GM19463 (cell line): ENCODE measurements around the gene CD84.
A peak's percentile ranks its signal among the peaks of the same experiment; 100 is the strongest.
"Not testable (repeated sequence)": the region's sequence is repeated elsewhere in the genome, so short reads cannot be mapped to it uniquely, and the experiment has no call there.

Source experiments
- ATAC-seq: cut with Tn5 transposase; IDR thresholded peaks from one replicate; pipeline ENCODE4 v1.9.1; 2021; ENCODE audit warnings: mild to moderate bottlenecking, moderate library complexity; ENCODE audit not compliant: unreplicated experiment

Gene CD84

DNA sequence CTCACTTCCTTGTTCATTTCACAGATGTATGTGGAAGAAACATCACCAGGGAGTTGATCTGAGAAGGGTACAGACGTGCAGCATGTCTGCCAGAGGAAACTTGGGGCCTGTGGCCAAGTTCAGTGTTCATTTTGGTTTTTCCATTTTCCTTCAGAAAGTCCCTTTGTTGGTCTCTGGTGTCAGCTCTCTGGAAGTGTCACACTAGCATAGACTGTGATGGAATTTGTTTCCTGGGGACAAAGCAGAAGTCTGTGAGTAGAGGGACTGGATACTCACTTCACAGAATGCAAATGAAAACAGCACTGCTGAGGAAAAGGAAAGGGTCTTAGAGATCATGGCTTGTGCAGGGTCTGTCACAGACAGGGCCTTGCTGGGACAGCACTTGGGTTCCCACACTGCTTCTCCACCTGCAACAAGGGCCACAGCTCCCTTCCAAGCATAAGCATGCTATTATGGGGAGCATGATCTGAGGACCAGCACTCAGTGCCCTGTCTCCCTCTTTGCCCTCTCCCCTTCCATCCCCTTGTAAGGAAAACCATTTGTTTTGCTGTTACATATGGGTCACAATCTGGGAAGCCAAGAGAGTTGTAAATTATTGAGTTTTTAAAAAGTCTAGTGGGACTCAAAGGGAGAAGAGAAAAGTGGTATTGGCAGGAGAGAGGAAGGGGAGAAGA lies 31.4 kb upstream of the CD84 start:
- no peak for ATAC-seq

DNA sequence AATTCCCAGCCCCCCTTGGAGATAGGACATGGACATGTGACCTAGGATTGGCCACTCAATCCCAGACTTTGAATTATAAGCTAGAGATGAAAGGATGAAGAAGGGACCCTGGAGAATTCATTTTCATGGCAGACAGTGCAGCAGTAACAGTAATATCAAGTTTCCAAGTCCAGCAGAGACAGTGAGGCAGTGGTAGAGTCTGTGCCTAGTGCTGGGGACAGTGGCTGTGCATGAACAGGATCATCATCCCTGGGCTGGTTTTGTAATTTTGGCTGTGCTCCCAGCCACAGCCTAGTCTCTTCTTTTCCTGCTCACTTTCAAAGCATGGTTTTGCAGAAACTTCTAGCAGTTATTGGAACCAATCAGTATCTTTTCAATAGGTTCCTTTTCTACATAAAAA lies 29.6 kb upstream of the CD84 start:
- ATAC-seq: no peak

DNA sequence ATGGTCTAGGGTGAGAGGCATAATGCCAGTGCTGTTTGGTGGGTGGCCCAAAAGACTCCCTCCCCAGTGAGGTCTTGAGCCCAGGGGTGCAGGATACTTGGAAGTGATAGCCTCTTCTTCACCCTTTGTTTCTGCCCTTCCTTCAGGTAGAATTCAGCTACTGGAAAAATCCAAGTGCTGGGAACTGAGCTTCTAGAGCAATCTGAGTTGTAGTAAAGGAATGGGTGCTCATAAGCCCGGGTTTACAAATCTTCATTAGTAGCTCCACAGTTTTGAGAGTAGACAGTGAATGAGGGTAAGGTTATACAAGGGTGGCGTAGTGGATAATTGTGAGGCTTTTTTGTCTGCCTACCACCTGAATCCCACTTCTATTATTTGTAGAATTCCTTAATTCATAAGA lies 29.2 kb upstream of the CD84 start:
- no peak for ATAC-seq

DNA sequence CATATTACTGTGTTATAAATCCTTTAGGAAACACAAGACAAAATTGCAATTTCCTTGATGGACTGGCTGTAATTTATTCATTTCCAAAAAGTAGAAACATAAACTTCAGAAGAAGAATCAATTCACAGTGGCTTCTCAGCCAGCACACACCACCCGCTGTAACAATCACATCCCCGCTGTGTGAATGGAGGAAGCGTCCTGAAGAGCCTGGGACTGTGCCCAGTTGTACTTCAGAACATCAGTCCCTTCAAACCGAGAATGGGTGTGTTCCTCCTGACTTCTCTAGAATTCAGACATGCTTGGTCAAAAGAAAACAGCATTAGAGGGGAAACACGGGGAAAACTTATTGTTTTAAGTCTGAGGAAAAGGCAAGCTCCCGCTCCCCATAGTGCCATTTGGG lies 28.8 kb upstream of the CD84 start:
- no peak for ATAC-seq

DNA sequence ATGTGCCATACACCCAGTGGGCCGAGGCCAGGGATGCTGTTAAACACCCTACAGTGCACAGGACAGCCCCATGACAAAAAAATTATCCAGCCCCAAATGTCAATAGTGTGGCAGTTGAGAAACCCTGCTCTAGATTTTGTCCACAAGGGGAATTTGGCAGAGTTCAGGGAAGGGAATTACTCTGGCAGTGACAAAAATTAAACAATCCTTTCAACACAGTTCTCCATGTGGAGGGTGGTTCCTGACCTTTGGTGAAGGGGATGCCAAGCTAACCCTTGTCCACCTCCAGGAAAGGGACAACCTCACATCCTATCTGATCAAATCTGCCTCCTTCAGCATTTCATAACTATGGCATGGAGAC lies 28.4 kb upstream of the CD84 start:
- no peak for ATAC-seq

DNA sequence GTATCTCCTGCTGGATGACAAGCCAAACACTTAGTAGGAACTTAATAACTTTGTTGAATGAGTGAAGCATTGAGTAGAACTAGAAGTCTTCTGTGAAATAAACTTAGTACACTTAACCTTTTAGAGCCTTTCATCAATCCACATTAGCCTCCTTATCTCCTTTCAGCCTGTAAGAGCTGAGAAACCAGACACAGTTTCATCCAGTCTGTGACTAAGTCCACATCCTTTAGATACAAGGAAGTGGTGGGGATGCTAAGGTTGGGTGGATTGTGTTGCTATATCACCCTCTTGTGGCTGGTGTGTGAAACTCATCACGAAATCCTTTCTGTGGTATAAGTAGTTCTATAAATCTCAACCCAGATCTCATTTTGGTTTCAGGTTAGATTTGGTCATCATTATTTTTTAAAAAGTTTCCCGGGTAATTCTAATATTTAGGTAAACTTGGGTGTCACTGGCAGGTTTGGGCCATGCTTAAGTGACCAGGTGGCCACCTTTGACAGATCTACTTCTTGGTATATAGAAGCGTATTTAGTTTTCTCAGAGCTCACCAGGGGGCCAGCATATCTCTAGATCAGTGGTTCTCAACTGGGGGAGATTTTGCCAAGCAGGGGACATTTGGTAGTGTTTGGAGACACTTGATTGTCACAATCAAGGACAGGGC lies 27.8 kb upstream of the CD84 start:
- ATAC-seq: peak; percentile 51

DNA sequence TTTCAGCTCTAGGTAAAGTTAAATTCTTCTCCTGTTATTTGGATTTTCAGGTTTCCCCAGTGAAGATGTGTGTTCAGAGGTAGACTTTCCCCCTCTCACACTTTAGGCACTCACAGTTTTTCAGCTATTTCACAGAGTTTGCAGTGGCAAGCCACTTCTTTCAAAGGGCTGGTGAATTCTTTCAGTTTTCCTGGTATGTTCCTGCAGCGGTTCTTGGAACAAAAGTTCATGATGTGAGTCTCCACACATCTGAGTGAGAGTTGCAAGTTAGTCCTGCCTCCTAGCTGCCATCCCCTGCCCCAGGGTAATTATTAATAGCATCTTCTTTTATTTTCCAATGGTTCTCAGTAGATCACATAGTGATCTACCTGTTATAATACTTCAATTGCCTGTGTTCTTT lies 27.3 kb upstream of the CD84 start:
- ATAC-seq: peak; percentile 3

DNA sequence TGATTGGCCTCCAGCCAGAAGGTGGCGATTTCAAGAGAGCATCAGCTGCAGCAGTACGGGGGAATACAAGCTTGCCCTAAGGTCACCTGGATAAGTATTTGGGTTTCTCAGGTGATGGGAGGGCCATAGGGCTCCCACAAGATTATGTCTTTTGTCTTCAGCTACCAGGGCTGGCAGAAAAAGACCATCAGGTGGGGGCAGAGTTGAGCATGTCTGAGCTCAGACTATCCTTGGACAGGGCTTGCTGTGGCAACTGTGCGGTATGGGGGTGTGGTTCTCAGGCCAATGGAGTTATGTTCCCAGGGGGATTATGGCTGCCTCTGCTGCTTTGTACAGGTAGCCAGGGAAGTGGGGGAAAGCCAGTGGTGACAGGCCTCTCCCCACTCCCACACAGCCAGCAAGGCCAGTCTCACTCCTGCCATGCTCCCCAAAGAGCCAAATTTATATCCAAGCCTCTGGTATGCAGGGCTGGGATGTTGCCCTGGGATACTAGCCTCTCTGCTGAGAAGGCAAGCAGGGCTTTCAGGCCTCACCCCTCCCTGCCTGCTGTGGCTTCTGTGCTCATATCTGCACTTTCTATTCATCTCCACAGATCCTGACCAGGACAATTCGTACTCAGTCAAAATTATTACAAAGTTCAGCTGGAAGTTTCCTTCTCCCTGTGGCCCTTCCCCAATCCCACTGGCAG lies 26.6 kb upstream of the CD84 start:
- no peak for ATAC-seq

DNA sequence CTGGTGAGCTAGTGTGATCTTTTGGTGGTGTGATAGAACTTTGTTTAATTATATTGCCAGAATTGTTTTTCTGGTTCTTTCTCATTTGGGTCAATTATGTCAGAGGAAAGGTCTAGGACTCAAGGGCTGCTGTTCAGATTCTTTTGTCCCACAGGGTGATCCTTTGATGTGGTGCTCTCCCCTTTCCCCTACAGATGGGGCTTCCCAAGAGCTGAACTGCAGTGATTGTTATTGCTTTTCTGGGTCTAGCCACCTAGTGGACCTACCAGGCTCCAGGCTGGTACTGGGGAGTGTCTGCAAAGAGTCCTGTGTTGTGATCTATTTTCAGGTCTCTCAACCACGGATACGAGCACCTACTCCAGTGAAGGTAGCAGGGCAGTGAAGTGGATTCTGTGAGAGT lies 25.9 kb upstream of the CD84 start:
- ATAC-seq: no peak

DNA sequence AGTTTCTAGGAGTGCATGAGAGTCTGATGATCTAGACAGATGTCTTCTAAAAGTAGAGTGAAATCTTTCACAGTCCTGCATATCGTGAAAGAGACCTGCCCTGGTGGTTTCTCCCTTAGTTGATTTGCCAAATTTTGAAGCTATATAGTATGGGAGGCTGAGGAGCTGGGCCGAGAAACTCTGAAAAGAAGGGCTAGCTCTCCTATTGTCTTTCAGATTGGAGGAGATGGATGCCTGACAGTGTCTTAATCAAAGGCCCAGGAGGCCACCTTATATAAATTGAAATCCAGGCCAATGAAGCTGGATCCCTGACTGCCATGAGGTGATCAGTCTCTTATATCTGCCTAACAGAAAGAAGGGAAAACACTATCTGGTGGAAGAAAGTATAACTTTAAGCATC lies 18.4 kb upstream of the CD84 start:
- no peak for ATAC-seq

DNA sequence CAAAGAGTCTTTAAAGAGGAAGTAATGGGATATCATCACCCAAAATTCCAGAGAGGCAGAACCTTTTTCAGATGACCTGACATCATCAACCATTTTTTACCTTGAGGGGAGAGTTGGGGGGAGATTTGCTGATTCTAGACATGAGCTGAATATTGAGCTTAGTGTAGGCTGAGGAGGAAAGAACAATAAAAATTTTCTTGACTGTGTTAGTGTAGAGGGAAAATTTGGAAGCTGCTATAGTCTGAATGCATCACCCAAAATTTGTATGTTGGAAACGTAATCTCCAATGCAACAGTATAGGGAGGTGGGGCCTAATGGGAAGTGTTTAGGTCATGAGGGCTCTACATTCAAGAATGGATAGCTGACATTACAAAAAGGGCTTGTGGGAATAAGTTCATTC lies 17.8 kb upstream of the CD84 start:
- ATAC-seq: no peak

DNA sequence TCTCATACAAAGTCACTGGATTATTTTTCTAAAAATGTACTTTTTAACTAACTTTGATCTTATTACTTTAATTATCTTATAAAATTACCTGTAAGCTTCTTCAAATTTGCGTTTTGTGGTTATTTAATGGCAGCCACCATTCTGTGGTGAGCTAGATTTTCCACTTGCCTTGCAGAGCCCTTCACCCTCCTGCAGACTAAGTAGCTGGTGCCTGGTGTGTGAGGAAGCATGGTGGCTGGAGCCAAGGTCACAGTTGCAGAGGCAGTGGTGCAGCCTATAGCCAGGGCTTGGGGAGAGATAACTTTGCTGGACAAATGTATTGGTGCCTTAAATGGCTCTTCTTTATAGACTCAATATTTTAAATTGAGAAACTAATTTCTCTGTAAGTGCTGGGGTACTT lies 11.2 kb upstream of the CD84 start:
- no peak for ATAC-seq

DNA sequence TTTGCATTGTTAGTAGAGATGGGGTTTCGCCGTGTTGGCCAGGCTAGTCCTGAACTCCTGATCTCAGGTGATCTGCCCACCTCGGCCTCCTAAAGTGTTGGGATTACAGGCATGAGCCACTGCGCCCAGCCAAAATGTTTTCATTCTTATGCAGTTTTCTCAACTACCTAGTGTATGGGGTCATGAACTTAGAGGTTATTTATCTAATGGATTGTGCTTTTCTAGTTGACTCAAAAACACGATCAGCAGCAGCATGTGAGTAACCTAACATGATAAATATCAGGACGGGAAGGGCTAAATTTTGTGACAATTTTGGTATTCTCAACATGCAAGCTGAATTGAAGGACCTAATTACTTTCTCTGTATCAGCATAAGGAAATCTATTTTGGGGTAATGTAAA lies 9.2 kb upstream of the CD84 start:
- ATAC-seq: no peak

DNA sequence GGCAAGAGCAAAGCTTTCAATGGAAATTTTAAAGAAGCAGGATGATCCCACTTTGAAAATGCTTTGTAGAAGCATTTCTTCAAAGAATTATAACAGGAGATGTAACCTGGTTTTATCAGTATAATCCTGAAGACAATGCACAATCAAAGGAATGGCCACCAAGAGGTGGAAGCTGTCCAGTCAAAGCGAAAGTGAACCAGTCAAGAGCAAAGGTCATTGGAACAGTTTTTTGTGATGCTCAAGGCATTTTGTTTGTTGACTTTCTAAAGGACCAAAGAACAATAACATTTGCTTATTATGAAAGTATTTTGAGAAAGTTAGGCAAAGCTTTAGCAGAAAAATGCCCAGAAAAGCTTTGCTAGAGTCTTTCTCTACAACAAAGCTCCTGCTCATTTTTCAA lies 5.5 kb upstream of the CD84 start:
- no peak for ATAC-seq

DNA sequence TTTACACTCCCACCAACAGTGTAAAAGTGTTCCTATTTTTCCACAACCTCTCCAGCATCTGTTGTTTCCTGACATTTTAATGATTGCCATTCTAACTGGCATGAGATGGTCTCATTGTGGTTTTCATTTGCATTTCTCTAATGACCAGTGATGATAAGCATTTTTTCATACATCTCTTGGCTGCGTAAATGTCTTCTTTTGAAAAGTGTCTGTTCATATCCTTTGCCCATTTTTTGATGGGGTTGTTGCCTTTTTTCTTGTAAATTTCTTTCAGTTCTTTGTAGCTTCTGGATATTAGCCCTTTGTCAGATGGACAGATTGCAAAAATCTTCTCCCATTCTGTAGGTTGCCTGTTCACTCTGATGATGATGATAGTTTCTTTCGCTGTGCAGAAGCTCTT lies 3.7 kb upstream of the CD84 start:
- ATAC-seq: not testable (repeated sequence)

DNA sequence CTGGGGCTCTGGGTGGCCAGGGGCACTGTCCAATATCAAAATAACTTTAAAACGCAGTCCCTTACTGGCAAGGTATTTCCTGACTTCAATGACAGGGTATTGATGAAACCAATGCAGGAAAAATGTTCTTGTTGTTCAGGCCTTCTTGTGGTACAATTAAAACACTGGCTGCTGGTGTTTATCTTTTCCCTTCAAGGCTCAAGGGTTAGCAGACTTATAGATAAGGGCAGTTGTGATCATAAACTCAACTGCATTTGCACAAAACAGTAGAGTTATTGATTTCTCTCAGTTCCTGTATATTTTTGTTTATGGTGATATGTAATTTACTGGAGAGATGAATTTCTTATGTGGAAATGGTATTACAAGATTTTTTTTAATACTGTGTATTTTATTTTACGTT lies 2.7 kb upstream of the CD84 start:
- no peak for ATAC-seq

DNA sequence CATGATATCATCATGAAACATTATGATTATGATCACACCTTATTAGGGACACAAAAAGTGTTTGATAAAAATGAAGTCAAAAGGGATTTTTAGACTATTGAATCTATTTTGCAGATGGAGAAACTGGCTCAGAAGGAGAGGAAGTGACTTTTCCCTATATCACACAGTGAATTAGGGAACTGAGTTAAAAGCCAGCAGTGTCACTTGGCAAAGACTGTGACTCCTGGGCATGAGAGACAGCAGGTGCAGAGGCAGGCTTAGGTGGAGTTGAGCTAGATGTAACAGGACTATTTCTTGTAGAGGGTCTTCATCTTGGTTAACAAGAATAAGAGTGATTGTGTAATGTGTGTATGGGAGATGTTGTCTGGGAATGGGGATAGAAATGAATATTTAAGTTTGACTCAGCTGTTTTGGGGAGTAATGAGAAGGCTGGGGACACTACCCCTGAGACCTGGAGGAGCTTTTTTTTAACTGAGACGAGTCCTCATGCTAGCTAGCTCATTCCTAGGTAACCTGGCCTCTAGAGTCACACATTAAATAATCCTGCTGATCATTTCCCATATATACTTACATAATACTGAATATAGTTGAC lies 1.0 kb upstream of the CD84 start:
- no peak for ATAC-seq

DNA sequence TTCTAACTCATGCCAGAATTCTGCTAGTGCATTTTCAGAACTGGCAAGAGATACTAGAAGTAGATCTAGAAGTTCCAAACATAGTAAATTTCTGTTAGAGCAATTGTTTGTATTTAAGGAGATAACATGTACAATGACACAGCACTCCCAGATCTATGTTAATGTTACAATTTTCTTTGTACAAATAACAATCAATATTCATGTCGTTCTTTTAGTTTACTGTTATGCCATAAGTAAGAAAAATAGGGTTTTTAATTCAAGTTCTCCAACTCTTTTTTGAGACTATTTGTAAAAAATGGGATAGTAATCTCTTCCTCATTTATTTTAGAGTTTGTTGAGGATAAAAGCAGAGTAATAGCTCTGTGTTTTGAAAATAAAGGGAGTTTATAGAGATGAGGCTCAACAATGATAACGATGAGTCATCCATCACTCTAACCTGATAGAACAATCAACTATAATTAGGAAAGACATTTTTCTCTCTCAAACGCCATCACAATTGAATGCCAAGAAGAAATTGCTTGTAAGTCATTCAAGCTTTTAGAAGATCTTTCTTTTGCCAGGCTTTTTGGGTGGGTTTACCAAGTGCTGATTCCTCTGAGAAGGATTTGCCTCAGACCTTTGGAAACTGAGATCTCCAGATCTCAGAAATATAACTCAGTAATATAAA lies 638 bp downstream of the CD84 start:
- no peak for ATAC-seq

DNA sequence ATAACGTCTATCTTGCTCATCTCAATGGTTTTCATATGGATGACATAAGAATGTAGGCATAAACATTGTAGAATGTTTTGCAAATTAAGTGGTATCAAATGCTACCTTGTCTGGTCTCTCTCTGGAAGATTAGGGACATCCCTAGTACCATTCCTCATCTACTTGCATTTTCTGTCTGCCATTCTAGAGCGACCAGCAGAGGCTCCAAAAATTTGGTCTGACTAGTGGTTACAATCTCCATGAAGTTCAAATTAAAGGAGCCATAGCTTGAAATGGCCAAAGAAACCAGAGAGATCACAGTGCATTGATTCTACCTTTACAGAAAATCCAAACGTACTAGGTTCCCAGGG lies 1.1 kb downstream of the CD84 start:
- no peak for ATAC-seq

DNA sequence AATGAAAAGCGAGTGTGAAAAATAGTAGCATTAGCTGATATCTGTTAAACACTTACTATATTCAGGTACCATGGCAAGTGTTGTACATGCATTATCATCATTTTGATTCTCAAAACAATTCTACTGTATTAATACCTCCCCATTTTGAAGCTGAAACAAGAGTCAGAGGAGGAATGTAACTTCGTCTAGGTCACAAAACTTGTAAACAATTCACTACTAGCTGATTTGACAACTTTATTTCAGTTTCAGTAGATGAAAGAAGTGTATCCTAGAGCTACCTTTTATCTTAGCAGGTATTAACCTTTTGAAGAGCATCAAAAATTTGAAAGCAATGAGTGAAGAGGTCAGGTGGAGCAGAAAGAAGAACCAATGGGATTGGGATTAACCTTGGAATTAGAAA lies 1.6 kb downstream of the CD84 start:
- ATAC-seq: no peak

DNA sequence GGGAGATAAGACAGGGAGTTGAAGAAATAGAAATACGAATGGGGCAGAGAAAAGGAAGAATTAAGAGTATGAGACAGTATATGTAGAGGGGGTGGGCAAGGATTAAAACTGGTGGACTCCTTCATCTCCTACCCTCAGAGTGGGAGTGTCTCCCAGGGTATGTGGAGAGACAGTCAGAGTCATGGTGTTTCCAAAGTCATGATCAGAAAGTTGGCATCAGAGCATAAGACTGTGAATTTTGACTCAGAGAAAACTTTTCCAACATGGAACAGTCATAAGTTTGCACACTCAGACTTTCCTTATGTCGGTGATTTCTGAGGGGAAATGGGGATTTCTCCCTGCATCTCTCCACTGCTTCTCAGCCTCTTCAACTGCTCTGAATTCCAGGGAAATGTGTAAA lies 2.4 kb downstream of the CD84 start:
- ATAC-seq: no peak

DNA sequence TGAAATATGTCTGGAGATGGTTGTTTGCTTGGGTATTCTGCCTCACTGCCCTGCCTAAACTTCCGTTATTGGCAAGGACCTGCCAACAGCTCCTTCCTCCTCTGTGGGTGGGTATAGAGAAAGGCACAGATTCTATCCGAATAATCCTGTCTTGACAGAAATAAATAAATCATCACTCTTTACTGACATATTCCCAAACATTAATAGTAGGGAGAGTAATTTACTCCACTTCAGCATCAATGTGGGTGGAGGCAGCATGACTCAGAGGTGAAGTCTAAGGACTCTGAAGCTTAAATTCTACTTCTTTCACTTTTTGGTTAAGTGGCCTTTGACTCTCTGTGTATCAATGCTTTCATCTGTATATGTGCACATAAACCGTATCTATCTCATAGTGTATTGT lies 2.9 kb downstream of the CD84 start:
- ATAC-seq: no peak
